ENCODE results near the gene CHTOP. TPM values are rescaled to one million over a fixed set of nuclear protein-coding genes. Genes with fewer than 3 reads are reported as not detected.
A peak's percentile ranks its signal among the peaks of the same experiment; 100 is the strongest.

The CHTOP gene
- polyA plus RNA-seq, 1 of the 3 experiments (the other 2 are of a cell fraction): 84.9 TPM

DNA sequence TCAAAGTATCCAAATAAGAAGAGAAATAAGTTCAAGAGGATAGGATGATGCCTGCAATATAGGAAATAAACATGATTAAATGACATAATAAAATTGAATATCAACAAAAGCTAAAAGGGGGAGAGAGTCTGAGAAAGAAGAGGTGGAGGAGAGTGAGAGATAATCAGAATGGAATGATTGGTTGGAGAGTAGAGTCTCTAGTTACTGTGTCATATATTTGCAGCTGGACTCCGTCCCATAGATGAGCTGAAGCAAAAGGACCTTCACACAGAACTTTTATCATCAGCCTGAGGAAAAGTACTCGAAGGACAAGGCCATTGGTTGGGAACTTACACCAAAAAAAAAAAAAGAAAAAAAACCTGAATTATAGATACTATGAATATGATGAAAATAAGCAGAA is 45.4 kb upstream of the CHTOP start (continued):
- TF ChIP-seq EZH2phosphoT487 (IDR thresholded peaks at IDR 0.05; ENCODE audit: borderline replicate concordance, low read depth) (no peak), SIN3A (IDR thresholded peaks at IDR 0.05; ENCODE audit: borderline replicate concordance, low read depth, low read length) (no peak), GABPA (IDR thresholded peaks at IDR 0.05; ENCODE audit: low read depth) (no peak), GATA2 (CRISPR knock-in tag; IDR thresholded peaks at IDR 0.05) (no peak), NFIC (IDR thresholded peaks at IDR 0.05; ENCODE audit: borderline replicate concordance) (no peak), EP300 (IDR thresholded peaks at IDR 0.05; ENCODE audit: borderline replicate concordance in 1 of 2, low read depth in 1 of 2, low read length in 1 of 2) (no peak), POLR2AphosphoS5 (IDR thresholded peaks at IDR 0.05; ENCODE audit: low read depth, low read length) (no peak), FOXJ3 (CRISPR knock-in tag; IDR thresholded peaks at IDR 0.05) (no peak), JUND (IDR thresholded peaks at IDR 0.05) (no peak), TCF12 (IDR thresholded peaks at IDR 0.05) (no peak)
- TF ChIP-seq, protein P1, sequence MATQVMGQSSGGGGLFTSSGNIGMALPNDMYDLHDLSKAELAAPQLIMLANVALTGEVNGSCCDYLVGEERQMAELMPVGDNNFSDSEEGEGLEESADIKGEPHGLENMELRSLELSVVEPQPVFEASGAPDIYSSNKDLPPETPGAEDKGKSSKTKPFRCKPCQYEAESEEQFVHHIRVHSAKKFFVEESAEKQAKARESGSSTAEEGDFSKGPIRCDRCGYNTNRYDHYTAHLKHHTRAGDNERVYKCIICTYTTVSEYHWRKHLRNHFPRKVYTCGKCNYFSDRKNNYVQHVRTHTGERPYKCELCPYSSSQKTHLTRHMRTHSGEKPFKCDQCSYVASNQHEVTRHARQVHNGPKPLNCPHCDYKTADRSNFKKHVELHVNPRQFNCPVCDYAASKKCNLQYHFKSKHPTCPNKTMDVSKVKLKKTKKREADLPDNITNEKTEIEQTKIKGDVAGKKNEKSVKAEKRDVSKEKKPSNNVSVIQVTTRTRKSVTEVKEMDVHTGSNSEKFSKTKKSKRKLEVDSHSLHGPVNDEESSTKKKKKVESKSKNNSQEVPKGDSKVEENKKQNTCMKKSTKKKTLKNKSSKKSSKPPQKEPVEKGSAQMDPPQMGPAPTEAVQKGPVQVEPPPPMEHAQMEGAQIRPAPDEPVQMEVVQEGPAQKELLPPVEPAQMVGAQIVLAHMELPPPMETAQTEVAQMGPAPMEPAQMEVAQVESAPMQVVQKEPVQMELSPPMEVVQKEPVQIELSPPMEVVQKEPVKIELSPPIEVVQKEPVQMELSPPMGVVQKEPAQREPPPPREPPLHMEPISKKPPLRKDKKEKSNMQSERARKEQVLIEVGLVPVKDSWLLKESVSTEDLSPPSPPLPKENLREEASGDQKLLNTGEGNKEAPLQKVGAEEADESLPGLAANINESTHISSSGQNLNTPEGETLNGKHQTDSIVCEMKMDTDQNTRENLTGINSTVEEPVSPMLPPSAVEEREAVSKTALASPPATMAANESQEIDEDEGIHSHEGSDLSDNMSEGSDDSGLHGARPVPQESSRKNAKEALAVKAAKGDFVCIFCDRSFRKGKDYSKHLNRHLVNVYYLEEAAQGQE (IDR thresholded peaks at IDR 0.05; ENCODE audit: low read depth, low read length): no peak

DNA sequence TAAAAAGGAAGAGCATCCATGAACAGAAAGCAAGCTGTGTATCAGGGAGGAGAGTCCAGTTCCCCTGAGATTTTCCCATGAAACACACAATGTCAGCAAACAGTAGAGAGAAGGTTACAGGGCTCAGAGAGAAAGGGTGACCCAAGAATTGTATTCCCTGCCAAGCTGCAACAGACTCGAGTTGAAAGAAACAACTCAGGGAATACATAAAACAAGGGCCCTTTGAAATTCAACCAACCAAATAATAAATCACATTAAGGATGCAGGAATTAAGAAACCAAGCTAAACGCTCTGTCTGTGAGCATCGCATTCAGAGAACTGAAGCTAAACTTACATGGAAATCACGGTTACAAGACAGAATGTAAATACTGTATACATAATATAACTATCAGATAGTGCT is 41.1 kb upstream of the CHTOP start:
- no peak overlapping the region for H2AFZ ChIP-seq (ENCODE audit: low read depth)
- no peak overlapping the region for H3K27ac ChIP-seq (ENCODE audit: low read depth in 2 of 2, low read length in 1 of 2)
- no peak overlapping the region for H3K9ac ChIP-seq
- no peak for TF ChIP-seq TCF12 (IDR thresholded peaks at IDR 0.05)
- WGBS (ENCODE audit: low lambda C conversion rate): 76% methylated on average over 4 of the region's 4 CpGs
- no peaks in the 10 kb centered on the region for H3K9me2 ChIP-seq
- peaks cover 6% of the 10 kb centered on the region for H3F3A ChIP-seq (replicated peaks; ENCODE audit: insufficient read depth)
- POLR2A ChIA-PET: no interaction called here
- no peaks in the 10 kb centered on the region for H3K9me3 ChIP-seq
- no peaks in the 10 kb centered on the region for H3K27me3 ChIP-seq (ENCODE audit: insufficient read depth)
- CTCF ChIA-PET: interaction anchor here (0.7 to 1.2 kb wide), 6 partner anchors 21 to 97 kb away, joined by 3 to 5 read pairs (median 4); no protein-coding TSS in a partner anchor
- no peak overlapping the region for H3K4me3 ChIP-seq (ENCODE audit: low read depth in 2 of 2, low read length in 1 of 2)
- no peak for DNase-seq
- H3K4me1 ChIP-seq (ENCODE audit: control insufficient read depth in 1 of 2, insufficient read depth in 2 of 2, low read depth in 1 of 2, low read length in 1 of 2): no peaks in the 10 kb centered on the region
- H3K79me2 ChIP-seq (ENCODE audit: insufficient read depth): no peaks in the 10 kb centered on the region
- H3K36me3 ChIP-seq (replicated peaks in 1 of 2; ENCODE audit: control insufficient read depth in 1 of 2, insufficient read depth in 2 of 2, low read length in 1 of 2): no peaks in the 10 kb centered on the region
- H3K4me2 ChIP-seq: no peak overlapping the region
- no peaks in the 10 kb centered on the region for H4K20me1 ChIP-seq (ENCODE audit: insufficient read depth)

DNA sequence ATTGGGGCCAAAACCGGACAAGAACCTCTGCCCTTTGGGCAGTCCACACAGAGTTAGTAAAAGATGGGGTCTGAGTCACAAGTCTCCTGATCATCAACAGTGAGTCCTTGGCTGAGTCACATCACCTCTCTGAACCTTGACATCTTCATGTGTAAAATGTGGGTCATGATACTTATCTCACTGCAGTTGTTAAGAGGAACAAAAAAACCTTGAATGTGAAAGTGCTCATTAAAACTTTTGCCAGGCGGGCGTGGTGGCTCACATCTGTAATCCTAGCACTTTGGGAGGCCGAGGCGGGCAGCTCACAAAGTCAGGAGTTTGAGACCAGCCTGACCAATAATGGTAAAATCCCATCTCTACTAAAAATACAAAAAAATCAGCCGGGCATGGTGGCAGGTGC is 36.7 kb upstream of the CHTOP start:
- Histone ChIP-seq H3K9me2 (no peaks in the 10 kb centered on the region), H3K4me3 (ENCODE audit: low read depth in 2 of 2, low read length in 1 of 2) (no peak overlapping the region), H3K36me3 (replicated peaks in 1 of 2; ENCODE audit: control insufficient read depth in 1 of 2, insufficient read depth in 2 of 2, low read length in 1 of 2) (no peaks in the 10 kb centered on the region), H3K27me3 (ENCODE audit: insufficient read depth) (no peaks in the 10 kb centered on the region), H3F3A (replicated peaks; ENCODE audit: insufficient read depth) (peaks cover 5% of the 10 kb centered on the region), H3K4me1 (ENCODE audit: control insufficient read depth in 1 of 2, insufficient read depth in 2 of 2, low read depth in 1 of 2, low read length in 1 of 2) (peaks cover 4 to 5% of the 10 kb centered on the region in 2 experiments; a peak in 1 of 4 replicates), H3K27ac (ENCODE audit: low read depth in 2 of 2, low read length in 1 of 2) (no peak overlapping the region), H3K79me2 (ENCODE audit: insufficient read depth) (no peaks in the 10 kb centered on the region), H3K9ac (no peak overlapping the region), H3K4me2 (no peak overlapping the region), H4K20me1 (ENCODE audit: insufficient read depth) (no peaks in the 10 kb centered on the region), H3K9me3 (no peaks in the 10 kb centered on the region), H2AFZ (ENCODE audit: low read depth) (no peak overlapping the region)
- CTCF ChIA-PET: interaction anchor here (1.1 to 1.2 kb wide), 2 partner anchors 11 to 245 kb away, joined by 3 read pairs; no protein-coding TSS in a partner anchor
- 80% methylated on average over 6 of the region's 6 CpGs for WGBS (ENCODE audit: low lambda C conversion rate)
- no peak for TF ChIP-seq EP300 (IDR thresholded peaks at IDR 0.05; ENCODE audit: borderline replicate concordance in 1 of 2, low read depth in 1 of 2, low read length in 1 of 2)
- no peak for TF ChIP-seq TEAD4 (IDR thresholded peaks at IDR 0.05; ENCODE audit: borderline replicate concordance, insufficient read depth)
- TF ChIP-seq ELF1 (IDR thresholded peaks at IDR 0.05): no peak
- TF ChIP-seq FOSL2 (IDR thresholded peaks at IDR 0.05; ENCODE audit: borderline replicate concordance, low read depth): peak; percentile 37; the same call in 1 of the 2 replicates
- TF ChIP-seq TCF12 (IDR thresholded peaks at IDR 0.05): no peak
- POLR2A ChIA-PET: no interaction called here
- no peak for DNase-seq
